Activated CD8-positive, alpha-beta memory T cell treated with anti-CD3 and anti-CD28 coated beads for 24 hours (primary cell): ENCODE measurements around the gene CTAG1A.
"Not testable (repeated sequence)": the region's sequence is repeated elsewhere in the genome, so short reads cannot be mapped to it uniquely, and the experiment has no call there.

Source experiments
- DNase-seq: peaks from one replicate; pipeline ENCODE4 v3.0.0-alpha.2; 2020

The CTAG1A gene

DNA sequence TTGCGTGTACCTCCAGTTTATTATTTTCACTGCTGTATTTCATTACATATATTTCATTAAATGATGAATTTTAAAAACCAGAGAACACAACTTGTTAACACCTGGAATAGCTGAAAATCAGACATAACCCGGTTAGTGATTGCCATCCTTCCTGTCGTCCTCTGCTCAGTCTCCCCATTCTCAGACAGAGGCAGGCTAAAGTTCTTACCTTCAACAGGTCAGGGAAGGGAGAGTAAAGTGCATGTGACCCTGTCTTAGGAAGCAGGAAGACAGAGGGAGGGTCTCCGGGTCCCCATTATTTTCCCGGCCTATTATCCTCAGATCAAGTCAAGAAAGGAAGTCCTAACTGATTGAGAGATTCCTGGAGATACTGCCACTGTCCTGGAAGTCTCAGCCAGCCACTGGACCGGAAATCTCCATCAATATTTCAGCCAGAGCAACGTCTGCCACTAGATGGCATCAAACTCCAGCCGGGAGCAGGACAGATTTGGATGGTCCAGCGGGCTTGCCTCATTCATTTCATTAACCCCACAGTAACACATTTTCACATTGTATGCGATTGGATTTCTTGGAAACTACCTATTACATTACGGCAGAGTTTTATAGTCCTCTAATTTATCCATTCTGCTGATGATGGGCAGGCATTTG is 36.0 kb downstream of the CTAG1A start:
- not testable (repeated sequence) for DNase-seq

- DNase-seq = not testable (repeated sequence)
Observed at GRCh38 chrX:154628960-154629359, 44.0 kb downstream of the CTAG1A start.

DNA sequence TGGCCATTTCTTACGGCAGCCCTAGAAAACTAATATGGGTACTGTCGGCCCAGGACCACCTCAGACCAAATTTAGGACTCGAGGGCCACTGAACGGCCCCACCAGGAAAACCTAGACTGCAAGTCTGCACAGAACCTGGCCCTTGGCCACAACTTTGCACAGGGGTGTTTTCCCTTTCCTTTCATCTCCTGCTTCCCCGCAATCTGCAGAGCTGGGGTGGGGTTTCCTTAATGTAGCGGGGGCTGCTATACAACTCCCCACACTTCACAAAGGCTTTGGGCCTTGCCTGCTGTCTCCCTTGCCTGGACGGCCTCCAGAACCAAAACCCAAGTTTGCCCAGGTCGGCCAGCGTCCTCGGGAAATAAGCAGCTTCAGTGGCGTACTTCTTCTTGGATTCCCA is 46.0 kb downstream of the CTAG1A start:
- not testable (repeated sequence) for DNase-seq

- DNase-seq = not testable (repeated sequence)
Observed at GRCh38 chrX:154633661-154634060, 48.7 kb downstream of the CTAG1A start.
